GM12878 (cell line): ENCODE data around the gene NAXE. TPM values are rescaled to one million over a fixed set of nuclear protein-coding genes. Genes with fewer than 3 reads are reported as not detected.

Experiments used
- ATF7 ChIP-seq: fragments of 450-650 bp; IDR thresholded peaks from 2 replicates; pipeline ENCODE4 v1.6.1; 2016; ENCODE audit warnings: low read depth, mild to moderate bottlenecking
- BHLHE40 ChIP-seq, 2 experiments: fragments of 450-650 bp in 1 of 2; IDR thresholded peaks; 2 replicates each; pipeline ENCODE4 v1.6.1; 2011 to 2017; ENCODE audit warnings: low read depth in 2 of 2, borderline replicate concordance in 1 of 2, improper control_type of control experiment in 1 of 2, low read length in 1 of 2, mild to moderate bottlenecking in 1 of 2
- BMI1 ChIP-seq: fragments of 450-650 bp; IDR thresholded peaks from 2 replicates; pipeline ENCODE4 v1.6.1; 2016; ENCODE audit warnings: mild to moderate bottlenecking, moderate library complexity, borderline replicate concordance
- CBFB ChIP-seq: IDR thresholded peaks from 2 replicates; pipeline ENCODE4 v1.6.1; 2016; ENCODE audit warnings: antibody characterized with exemption, low read depth
- CREB1 ChIP-seq: IDR thresholded peaks from 2 replicates; pipeline ENCODE4 v1.6.1; 2012; ENCODE audit warnings: low read depth, mild to moderate bottlenecking, inconsistent platforms
- CREM ChIP-seq: IDR thresholded peaks from 2 replicates; pipeline ENCODE4 v1.6.1; 2014; ENCODE audit warnings: antibody characterized with exemption, low read depth
- EED ChIP-seq: sonication (generic); IDR thresholded peaks from 2 replicates; pipeline ENCODE4 v1.6.1; 2016; ENCODE audit warnings: antibody characterized with exemption, low read depth
- GABPA ChIP-seq: IDR thresholded peaks from 2 replicates; pipeline ENCODE4 v1.6.1; 2014; ENCODE audit warnings: antibody characterized with exemption, low read depth, mild to moderate bottlenecking, inconsistent platforms
- HDGF ChIP-seq: fragments of 450-650 bp; IDR thresholded peaks from 2 replicates; pipeline ENCODE4 v1.6.1; 2016; ENCODE audit warnings: antibody characterized with exemption
- JUNB ChIP-seq: IDR thresholded peaks from 2 replicates; pipeline ENCODE4 v1.6.1; 2016; ENCODE audit warnings: antibody characterized with exemption, mild to moderate bottlenecking
- NFYA ChIP-seq: IDR thresholded peaks from 2 replicates; pipeline ENCODE4 v1.6.1; 2011; ENCODE audit warnings: low read depth, mild to moderate bottlenecking, low read length, improper control_type of control experiment, borderline replicate concordance
- RELA ChIP-seq: fragments of 450-650 bp; IDR thresholded peaks from 2 replicates; pipeline ENCODE4 v1.8.0; 2014; ENCODE audit warnings: borderline replicate concordance; ENCODE audit not compliant: partially characterized antibody
- ZSCAN29 ChIP-seq: fragments of 450-650 bp; IDR thresholded peaks from 2 replicates; pipeline ENCODE4 v1.6.1; 2017; ENCODE audit warnings: mild to moderate bottlenecking, moderate library complexity
- polyA plus RNA-seq, 11 experiments: library from polyadenylated mRNA; depleted of rRNA in 4 of 11; unstranded in 6 of 11; stranded (reverse) in 5 of 11; fragments of >200 nt; fragmentation: Nextera tagmentation in 4 of 11; fragmentation: Illumina TruSeq in 1 of 11; extraction: Ambion mirVana in 4 of 11; extraction: Trizol in 1 of 11; gene quantifications; 1 replicate in 1 of 11; 2 replicates in 10 of 11; pipeline versions ENCODE4 v1.2.1 to v1.2.3, GENCODE V29; 2011 to 2016; ENCODE audit warnings: inconsistent platforms in 2 of 11, missing spikeins in 2 of 11, low read depth in 1 of 11
- total RNA-seq, 4 experiments: library from RNA; depleted of rRNA in 3 of 4; stranded (reverse); fragments of >200 nt in 3 of 4; fragmentation: Illumina TruSeq in 1 of 4; extraction: Trizol in 1 of 4; gene quantifications; 2 replicates each; pipeline versions ENCODE4 v1.2.1 to v1.2.3, GENCODE V29; 2013 to 2021
- TF ChIP-seq, protein P1 (sequence below): fragments of 450-650 bp; IDR thresholded peaks from 2 replicates; pipeline ENCODE4 v1.6.1; 2016; ENCODE audit warnings: mild to moderate bottlenecking
- TF ChIP-seq, protein P2 (sequence below): fragments of 450-650 bp; IDR thresholded peaks from 2 replicates; pipeline ENCODE4 v1.6.1; 2017; ENCODE audit warnings: borderline replicate concordance
- TF ChIP-seq, protein P3 (sequence below): fragments of 450-650 bp; formaldehyde crosslinking; IDR thresholded peaks from 2 replicates; pipeline ENCODE4 v1.4.0; 2022; ENCODE audit warnings: mild to moderate bottlenecking, moderate library complexity
- TF ChIP-seq, protein P4 (sequence below): fragments of 450-650 bp; IDR thresholded peaks from 2 replicates; pipeline ENCODE4 v1.6.1; 2018; ENCODE audit warnings: mild to moderate bottlenecking, low read depth, moderate library complexity; ENCODE audit not compliant: partially characterized antibody

NAXE gene
- total and polyA plus RNA-seq, 10 of the 15 experiments (the other 5 are each of a cell fraction or from before 2014, with no cell fraction given), result 17.8 to 93.3 (median 68.8) TPM

DNA sequence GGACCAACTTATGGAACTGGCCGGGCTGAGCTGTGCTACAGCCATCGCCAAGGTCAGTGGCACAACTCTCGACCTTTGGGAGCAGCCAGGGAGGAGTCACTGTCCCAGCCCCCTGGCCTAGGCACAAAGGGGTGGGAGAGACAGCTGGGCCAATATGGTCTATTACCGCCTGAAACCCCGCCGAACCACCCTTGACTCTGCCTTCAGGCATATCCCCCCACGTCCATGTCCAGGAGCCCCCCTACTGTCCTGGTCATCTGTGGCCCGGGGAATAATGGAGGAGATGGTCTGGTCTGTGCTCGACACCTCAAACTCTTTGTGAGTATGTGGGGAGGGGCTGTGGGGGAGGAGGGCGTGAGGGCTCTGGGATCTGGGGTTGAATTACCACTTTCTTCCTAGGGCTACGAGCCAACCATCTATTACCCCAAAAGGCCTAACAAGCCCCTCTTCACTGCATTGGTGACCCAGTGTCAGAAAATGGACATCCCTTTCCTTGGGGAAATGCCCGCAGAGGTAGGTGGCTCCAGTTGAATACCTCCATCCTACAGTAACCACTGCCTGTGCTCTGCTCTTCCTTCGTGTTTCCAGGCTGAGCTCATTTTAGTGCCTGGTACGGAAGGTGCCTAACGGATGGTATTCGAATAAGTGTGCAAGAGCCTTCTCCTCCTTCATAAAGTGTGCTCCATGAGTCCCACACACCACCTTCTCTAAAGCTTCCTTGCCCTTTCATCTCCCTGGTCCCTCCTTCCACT lies 758 bp downstream of the NAXE start (continued):
- TF ChIP-seq, protein P1, sequence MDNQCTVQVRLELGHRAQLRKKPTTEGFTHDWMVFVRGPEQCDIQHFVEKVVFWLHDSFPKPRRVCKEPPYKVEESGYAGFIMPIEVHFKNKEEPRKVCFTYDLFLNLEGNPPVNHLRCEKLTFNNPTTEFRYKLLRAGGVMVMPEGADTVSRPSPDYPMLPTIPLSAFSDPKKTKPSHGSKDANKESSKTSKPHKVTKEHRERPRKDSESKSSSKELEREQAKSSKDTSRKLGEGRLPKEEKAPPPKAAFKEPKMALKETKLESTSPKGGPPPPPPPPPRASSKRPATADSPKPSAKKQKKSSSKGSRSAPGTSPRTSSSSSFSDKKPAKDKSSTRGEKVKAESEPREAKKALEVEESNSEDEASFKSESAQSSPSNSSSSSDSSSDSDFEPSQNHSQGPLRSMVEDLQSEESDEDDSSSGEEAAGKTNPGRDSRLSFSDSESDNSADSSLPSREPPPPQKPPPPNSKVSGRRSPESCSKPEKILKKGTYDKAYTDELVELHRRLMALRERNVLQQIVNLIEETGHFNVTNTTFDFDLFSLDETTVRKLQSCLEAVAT, result 0 out of 2 replicates have a peak, but pooled peaks have one; percentile 37
- TF ChIP-seq ZSCAN29 (no peak), NFYA (no peak), ATF7 (no peak), BMI1 (no peak), BHLHE40 (IDR thresholded peaks at IDR 0.05; ENCODE audit: borderline replicate concordance in 1 of 2, low read depth in 2 of 2, low read length in 1 of 2) (no peak), EED (no peak), JUNB (no peak), CBFB (no peak), CREB1 (no peak), GABPA (no peak), CREM (no peak), RELA (no peak), HDGF (no peak)
- TF ChIP-seq, protein P2, sequence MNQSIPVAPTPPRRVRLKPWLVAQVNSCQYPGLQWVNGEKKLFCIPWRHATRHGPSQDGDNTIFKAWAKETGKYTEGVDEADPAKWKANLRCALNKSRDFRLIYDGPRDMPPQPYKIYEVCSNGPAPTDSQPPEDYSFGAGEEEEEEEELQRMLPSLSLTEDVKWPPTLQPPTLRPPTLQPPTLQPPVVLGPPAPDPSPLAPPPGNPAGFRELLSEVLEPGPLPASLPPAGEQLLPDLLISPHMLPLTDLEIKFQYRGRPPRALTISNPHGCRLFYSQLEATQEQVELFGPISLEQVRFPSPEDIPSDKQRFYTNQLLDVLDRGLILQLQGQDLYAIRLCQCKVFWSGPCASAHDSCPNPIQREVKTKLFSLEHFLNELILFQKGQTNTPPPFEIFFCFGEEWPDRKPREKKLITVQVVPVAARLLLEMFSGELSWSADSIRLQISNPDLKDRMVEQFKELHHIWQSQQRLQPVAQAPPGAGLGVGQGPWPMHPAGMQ, result no peak
- TF ChIP-seq, protein P3, sequence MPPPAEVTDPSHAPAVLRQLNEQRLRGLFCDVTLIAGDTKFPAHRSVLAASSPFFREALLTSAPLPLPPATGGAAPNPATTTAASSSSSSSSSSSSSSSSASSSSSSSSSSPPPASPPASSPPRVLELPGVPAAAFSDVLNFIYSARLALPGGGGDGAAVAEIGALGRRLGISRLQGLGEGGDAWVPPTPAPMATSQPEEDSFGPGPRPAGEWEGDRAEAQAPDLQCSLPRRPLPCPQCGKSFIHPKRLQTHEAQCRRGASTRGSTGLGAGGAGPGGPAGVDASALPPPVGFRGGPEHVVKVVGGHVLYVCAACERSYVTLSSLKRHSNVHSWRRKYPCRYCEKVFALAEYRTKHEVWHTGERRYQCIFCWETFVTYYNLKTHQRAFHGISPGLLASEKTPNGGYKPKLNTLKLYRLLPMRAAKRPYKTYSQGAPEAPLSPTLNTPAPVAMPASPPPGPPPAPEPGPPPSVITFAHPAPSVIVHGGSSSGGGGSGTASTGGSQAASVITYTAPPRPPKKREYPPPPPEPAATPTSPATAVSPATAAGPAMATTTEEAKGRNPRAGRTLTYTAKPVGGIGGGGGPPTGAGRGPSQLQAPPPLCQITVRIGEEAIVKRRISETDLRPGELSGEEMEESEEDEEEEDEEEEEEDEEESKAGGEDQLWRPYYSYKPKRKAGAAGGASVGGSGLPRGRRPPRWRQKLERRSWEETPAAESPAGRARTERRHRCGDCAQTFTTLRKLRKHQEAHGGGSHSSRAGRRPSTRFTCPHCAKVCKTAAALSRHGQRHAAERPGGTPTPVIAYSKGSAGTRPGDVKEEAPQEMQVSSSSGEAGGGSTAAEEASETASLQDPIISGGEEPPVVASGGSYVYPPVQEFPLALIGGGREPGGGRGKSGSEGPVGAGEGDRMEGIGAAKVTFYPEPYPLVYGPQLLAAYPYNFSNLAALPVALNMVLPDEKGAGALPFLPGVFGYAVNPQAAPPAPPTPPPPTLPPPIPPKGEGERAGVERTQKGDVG (CRISPR knock-in tag), result no peak
- TF ChIP-seq, protein P4, sequence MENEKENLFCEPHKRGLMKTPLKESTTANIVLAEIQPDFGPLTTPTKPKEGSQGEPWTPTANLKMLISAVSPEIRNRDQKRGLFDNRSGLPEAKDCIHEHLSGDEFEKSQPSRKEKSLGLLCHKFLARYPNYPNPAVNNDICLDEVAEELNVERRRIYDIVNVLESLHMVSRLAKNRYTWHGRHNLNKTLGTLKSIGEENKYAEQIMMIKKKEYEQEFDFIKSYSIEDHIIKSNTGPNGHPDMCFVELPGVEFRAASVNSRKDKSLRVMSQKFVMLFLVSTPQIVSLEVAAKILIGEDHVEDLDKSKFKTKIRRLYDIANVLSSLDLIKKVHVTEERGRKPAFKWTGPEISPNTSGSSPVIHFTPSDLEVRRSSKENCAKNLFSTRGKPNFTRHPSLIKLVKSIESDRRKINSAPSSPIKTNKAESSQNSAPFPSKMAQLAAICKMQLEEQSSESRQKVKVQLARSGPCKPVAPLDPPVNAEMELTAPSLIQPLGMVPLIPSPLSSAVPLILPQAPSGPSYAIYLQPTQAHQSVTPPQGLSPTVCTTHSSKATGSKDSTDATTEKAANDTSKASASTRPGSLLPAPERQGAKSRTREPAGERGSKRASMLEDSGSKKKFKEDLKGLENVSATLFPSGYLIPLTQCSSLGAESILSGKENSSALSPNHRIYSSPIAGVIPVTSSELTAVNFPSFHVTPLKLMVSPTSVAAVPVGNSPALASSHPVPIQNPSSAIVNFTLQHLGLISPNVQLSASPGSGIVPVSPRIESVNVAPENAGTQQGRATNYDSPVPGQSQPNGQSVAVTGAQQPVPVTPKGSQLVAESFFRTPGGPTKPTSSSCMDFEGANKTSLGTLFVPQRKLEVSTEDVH, result no peak
